Measurements from ENCODE around the gene MAD2L1BP. TPM values are rescaled to one million over a fixed set of nuclear protein-coding genes. Genes with fewer than 3 reads are reported as not detected.
"Not testable (repeated sequence)": the region's sequence is repeated elsewhere in the genome, so short reads cannot be mapped to it uniquely, and the experiment has no call there.

The MAD2L1BP gene
- total RNA-seq, 1 donor from 2014 or later: 22.8 TPM

GRCh38 chr6:43630980-43631619, 4.5 kb upstream of the MAD2L1BP start:
- Mint-ChIP-seq H3K36me3 (ENCODE audit: low read depth) (peaks cover 6% of the 10 kb centered on the region), H3K9me3 (ENCODE audit: low read depth) (no peaks in the 10 kb centered on the region), H3K27ac (ENCODE audit: unreplicated experiment) (peak overlapping the region; percentile 69), H3K4me3 (ENCODE audit: unreplicated experiment) (peak overlapping the region; percentile 49), H3K4me1 (ENCODE audit: low read depth) (peaks cover 41% of the 10 kb centered on the region), H3K27me3 (ENCODE audit: low read depth) (no peaks in the 10 kb centered on the region)
- TF ChIP-seq CTCF (IDR thresholded peaks at IDR 0.05): no peak
- no peak for DNase-seq (ENCODE audit: low spot score)

- H3K4me3 Mint-ChIP-seq (ENCODE audit: unreplicated experiment); H3K27ac Mint-ChIP-seq (ENCODE audit: unreplicated experiment); H3K9me3 Mint-ChIP-seq (ENCODE audit: low read depth); DNase-seq (ENCODE audit: low spot score); H3K27me3 Mint-ChIP-seq (ENCODE audit: low read depth); H3K36me3 Mint-ChIP-seq (ENCODE audit: low read depth): not testable (repeated sequence)
- H3K4me1 Mint-ChIP-seq (ENCODE audit: low read depth): peaks cover 34% of the 10 kb centered on the region
Observed at GRCh38 chr6:43633002-43633401, 2.6 kb upstream of the MAD2L1BP start.

- TF ChIP-seq CTCF (IDR thresholded peaks at IDR 0.05): no peak
- peak overlapping the region; percentile 91 for H3K27ac Mint-ChIP-seq (ENCODE audit: unreplicated experiment)
- H3K4me1 Mint-ChIP-seq (ENCODE audit: low read depth): peaks cover 37% of the 10 kb centered on the region
- H3K9me3 Mint-ChIP-seq (ENCODE audit: low read depth): no peaks in the 10 kb centered on the region
- peaks cover 6% of the 10 kb centered on the region for H3K36me3 Mint-ChIP-seq (ENCODE audit: low read depth)
- H3K4me3 Mint-ChIP-seq (ENCODE audit: unreplicated experiment): no peak overlapping the region
- H3K27me3 Mint-ChIP-seq (ENCODE audit: low read depth): no peaks in the 10 kb centered on the region
- DNase-seq (ENCODE audit: low spot score): no peak
Observed at GRCh38 chr6:43634702-43635303, 837 bp upstream of the MAD2L1BP start.

- DNase-seq (ENCODE audit: low spot score): peak; percentile 8
- peak overlapping the region; percentile 91 for H3K27ac Mint-ChIP-seq (ENCODE audit: unreplicated experiment)
- peak overlapping the region; percentile 99 for H3K4me3 Mint-ChIP-seq (ENCODE audit: unreplicated experiment)
- no peaks in the 10 kb centered on the region for H3K27me3 Mint-ChIP-seq (ENCODE audit: low read depth)
- TF ChIP-seq CTCF (IDR thresholded peaks at IDR 0.05): no peak
- peaks cover 15% of the 10 kb centered on the region for H3K36me3 Mint-ChIP-seq (ENCODE audit: low read depth)
- no peaks in the 10 kb centered on the region for H3K9me3 Mint-ChIP-seq (ENCODE audit: low read depth)
- H3K4me1 Mint-ChIP-seq (ENCODE audit: low read depth): peaks cover 28% of the 10 kb centered on the region
Observed at GRCh38 chr6:43636308-43636659, 644 bp downstream of the MAD2L1BP start.

GRCh38 chr6:43639984-43640800, 4.6 kb downstream of the MAD2L1BP start:
- TF ChIP-seq CTCF (IDR thresholded peaks at IDR 0.05): no peak
- DNase-seq (ENCODE audit: low spot score): no peak
- no peak overlapping the region for H3K27ac Mint-ChIP-seq (ENCODE audit: unreplicated experiment)
- peaks cover 27% of the 10 kb centered on the region for H3K4me1 Mint-ChIP-seq (ENCODE audit: low read depth)
- no peaks in the 10 kb centered on the region for H3K27me3 Mint-ChIP-seq (ENCODE audit: low read depth)
- H3K36me3 Mint-ChIP-seq (ENCODE audit: low read depth): peaks cover 18% of the 10 kb centered on the region
- no peaks in the 10 kb centered on the region for H3K9me3 Mint-ChIP-seq (ENCODE audit: low read depth)
- H3K4me3 Mint-ChIP-seq (ENCODE audit: unreplicated experiment): no peak overlapping the region
